GM13976 (cell line): Measurements from ENCODE around the gene ACBD3.

Source experiments
- DNase-seq: peaks from one replicate; pipeline ENCODE4 v3.0.0; 2012; ENCODE audit warnings: low spot score
- in situ Hi-C: fragments of 300-500 bp; cut with MboI; formaldehyde crosslinking; loops from one replicate; pipeline ENCODE4 v1.12.0; 2022; ENCODE audit warnings: low sequenced_read_pairs, mixed read lengths, inconsistent platforms; ENCODE audit not compliant: unreplicated experiment
- TF ChIP-seq, protein P1 (sequence below): IDR thresholded peaks from 2 replicates; pipeline ENCODE4 v1.5.1; 2012; ENCODE audit warnings: borderline replicate concordance, mild to moderate bottlenecking; ENCODE audit not compliant: insufficient read depth; ENCODE audit errors: extremely low read depth, missing control alignments, control extremely low read depth

ACBD3 gene

GRCh38 chr1:226164154-226164553 lies 22.4 kb downstream of the ACBD3 start:
- in situ Hi-C loops: no loop called here
- TF ChIP-seq, protein P1, sequence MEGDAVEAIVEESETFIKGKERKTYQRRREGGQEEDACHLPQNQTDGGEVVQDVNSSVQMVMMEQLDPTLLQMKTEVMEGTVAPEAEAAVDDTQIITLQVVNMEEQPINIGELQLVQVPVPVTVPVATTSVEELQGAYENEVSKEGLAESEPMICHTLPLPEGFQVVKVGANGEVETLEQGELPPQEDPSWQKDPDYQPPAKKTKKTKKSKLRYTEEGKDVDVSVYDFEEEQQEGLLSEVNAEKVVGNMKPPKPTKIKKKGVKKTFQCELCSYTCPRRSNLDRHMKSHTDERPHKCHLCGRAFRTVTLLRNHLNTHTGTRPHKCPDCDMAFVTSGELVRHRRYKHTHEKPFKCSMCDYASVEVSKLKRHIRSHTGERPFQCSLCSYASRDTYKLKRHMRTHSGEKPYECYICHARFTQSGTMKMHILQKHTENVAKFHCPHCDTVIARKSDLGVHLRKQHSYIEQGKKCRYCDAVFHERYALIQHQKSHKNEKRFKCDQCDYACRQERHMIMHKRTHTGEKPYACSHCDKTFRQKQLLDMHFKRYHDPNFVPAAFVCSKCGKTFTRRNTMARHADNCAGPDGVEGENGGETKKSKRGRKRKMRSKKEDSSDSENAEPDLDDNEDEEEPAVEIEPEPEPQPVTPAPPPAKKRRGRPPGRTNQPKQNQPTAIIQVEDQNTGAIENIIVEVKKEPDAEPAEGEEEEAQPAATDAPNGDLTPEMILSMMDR: no peak
- DNase-seq: no peak

- TF ChIP-seq, protein P1: no peak
- DNase-seq: no peak
- in situ Hi-C loops: no loop called here
Measured at GRCh38 chr1:226162898-226163297, 23.6 kb downstream of the ACBD3 start.

DNA sequence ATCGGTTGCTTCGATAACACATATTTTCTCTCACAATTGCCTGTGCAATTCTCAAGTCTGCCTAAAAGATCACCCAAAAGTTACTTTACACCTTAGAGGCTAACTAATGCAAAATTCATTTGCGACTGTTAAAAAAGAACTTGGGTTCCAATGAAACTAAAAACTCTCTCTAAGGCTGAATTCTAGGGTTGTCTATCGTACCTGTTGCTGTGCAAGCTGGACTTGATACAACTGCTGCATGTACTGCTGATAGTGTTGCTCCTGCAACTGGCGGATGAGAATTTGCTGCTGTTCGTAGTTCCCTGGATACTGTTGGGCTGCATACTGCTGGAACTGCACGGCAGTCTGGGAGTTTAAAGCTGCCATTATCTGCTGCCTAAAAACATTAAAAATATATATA lies 27.6 kb downstream of the ACBD3 start:
- TF ChIP-seq, protein P1: no peak
- no peak for DNase-seq
- in situ Hi-C loops: no loop called here

DNA sequence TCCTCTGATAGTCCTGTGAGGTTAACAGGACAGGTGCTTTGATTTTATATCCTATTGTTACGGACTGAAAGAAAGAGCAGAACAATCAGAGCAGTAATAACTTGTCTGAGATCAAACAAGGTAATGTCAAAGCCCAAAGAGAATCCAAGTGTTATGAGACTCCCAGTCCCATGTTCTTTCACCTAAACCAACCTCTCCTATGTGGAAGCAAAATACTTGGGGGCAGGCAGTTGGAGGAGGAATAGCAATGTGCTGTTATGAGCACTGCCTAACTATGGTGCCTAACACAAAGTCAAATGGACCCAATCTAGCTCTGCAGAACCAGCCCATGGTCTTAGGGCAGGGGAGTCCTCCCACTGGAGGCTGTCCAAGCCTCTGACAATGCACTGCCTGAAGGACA lies 28.1 kb downstream of the ACBD3 start:
- in situ Hi-C loops: no loop called here
- TF ChIP-seq, protein P1: no peak
- DNase-seq: no peak

DNA sequence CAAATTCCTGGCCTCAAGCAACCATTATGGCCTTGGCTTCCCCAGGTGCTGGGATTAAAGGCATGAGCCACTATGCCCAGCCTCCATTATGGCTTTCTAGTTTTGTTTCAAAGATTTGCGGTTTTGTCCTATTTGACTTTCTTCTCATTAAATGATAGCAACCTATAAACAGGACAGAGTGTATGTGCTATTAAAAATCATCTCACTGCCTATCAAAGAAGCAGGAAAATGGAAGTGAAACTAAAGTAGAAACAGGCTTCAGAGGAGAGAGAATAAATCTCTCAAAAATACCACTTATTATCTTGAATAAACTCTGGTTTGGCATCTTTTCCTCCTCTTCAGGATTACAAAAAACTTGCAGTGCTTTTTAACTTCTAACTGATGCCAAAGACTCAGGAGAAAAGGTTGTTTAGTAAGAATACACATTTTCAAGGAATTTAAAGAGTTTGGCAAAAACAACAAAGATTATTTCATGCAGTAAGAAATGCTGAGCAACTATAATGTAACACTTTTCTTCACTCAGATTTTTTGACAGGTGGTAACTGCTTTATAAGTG lies 28.7 kb downstream of the ACBD3 start:
- in situ Hi-C loops: no loop called here
- TF ChIP-seq, protein P1: no peak
- DNase-seq: no peak

GRCh38 chr1:226154593-226154992 lies 31.9 kb downstream of the ACBD3 start:
- TF ChIP-seq, protein P1: no peak
- in situ Hi-C loops: no loop called here
- no peak for DNase-seq

DNA sequence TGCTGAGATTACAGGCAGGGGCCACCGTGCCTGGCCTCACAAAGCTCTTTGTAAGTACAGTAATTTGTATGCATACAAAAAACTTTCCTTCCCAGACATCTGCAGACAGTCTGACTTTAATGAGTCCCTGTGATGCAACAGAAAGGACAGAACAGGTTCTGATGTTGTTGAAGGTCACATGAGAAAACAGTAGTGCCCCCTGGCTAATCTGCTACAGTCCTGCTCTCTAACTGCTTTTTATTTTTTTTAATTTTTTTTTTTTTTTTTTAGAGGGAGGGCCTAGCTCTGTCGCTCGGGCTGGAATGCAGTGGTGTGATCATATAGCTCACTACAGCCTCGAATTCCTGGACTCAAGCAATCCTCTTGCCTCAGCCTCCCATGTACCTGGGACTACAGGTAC lies 36.7 kb downstream of the ACBD3 start:
- no peak for DNase-seq
- TF ChIP-seq, protein P1: no peak
- in situ Hi-C loops: no loop called here
